WI38 (cell line): ENCODE data around the gene ITPRID2.

Experiments used
- H3K4me3 ChIP-seq: 2 replicates; pipeline ENCODE4 v1.5.1; 2011; ENCODE audit warnings: low read depth, mild to moderate bottlenecking, control low read depth, low read length
- TF ChIP-seq, protein P1 (sequence below): IDR thresholded peaks from 2 replicates; pipeline ENCODE4 v1.5.1; 2012; ENCODE audit warnings: low read depth, mild to moderate bottlenecking, control low read depth, low read length

Gene ITPRID2

DNA sequence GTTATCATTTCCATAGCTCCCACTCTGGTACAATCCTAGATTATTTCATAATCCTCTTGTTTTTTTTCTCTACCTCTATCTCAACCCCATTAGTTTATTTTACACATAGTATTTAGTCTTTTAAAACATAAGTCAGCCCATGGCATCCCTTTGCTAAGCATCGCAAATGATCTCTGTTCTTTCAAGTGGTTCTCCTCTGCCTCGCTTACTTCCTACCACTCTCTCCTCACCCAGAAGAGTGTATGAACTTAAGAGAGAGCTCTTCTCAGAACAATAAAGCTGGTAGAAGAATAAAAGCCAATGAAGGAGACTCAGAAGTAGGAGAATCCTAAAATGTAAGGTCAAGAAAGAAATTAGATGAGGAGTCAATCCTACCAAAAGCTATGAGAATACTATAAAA, 12.2 kb upstream of the ITPRID2 start:
- TF ChIP-seq, protein P1, sequence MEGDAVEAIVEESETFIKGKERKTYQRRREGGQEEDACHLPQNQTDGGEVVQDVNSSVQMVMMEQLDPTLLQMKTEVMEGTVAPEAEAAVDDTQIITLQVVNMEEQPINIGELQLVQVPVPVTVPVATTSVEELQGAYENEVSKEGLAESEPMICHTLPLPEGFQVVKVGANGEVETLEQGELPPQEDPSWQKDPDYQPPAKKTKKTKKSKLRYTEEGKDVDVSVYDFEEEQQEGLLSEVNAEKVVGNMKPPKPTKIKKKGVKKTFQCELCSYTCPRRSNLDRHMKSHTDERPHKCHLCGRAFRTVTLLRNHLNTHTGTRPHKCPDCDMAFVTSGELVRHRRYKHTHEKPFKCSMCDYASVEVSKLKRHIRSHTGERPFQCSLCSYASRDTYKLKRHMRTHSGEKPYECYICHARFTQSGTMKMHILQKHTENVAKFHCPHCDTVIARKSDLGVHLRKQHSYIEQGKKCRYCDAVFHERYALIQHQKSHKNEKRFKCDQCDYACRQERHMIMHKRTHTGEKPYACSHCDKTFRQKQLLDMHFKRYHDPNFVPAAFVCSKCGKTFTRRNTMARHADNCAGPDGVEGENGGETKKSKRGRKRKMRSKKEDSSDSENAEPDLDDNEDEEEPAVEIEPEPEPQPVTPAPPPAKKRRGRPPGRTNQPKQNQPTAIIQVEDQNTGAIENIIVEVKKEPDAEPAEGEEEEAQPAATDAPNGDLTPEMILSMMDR, result no peak
- no peak overlapping the region for H3K4me3 ChIP-seq

DNA sequence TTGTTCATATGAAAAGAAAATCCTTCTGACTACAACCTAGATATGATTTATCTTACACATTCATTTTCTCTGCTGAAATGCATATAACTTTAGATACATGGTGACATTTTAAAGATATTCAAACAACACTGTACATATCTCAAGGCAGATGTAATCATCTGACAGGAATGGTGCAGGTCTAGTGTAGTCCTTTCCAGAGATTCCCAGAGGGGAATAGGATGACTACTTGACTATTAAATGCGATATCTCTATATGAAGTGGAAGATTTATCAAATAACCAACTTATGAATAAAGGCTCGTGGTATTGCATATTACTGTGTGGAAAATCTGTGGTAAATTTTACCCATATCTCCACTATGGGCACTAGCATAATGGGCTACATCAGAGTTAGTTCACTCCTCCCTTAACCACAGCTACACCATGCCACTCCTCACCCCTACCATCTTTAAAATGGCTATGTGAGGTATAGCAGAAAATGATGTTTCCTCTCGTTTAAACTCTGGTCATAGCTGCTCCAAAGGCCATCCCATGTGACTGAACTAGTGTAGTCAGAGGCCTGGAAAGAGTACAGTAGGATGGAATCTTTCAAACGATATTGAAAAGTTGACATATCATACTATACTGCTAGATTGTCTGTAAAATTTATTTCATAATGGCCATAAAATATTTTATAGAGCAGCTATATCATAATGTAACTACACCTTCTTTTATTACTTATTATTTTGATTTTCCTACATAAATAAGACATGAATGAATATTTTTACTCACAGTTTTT, 9.1 kb upstream of the ITPRID2 start:
- H3K4me3 ChIP-seq, result no peak overlapping the region
- TF ChIP-seq, protein P1, result no peak

DNA sequence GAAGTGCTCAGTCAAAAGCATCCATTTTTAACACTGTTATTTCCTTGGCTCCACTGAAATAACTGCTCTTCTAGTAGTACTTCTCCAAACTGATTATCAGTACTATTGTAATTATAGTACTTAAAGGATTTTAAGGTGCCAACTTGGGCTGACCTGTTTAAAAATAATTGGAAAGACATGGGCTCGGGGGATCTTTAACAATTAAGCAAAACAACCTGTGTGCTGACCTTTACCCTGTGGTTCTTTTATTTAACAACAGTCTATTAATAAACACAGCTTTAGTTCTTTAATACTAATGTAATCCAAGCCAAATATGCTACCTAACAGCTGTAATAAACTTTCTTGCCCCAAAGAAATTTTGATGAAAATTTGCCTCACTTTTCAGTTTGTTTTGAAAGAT, 6.9 kb upstream of the ITPRID2 start:
- TF ChIP-seq, protein P1, result no peak
- H3K4me3 ChIP-seq, result no peak overlapping the region

DNA sequence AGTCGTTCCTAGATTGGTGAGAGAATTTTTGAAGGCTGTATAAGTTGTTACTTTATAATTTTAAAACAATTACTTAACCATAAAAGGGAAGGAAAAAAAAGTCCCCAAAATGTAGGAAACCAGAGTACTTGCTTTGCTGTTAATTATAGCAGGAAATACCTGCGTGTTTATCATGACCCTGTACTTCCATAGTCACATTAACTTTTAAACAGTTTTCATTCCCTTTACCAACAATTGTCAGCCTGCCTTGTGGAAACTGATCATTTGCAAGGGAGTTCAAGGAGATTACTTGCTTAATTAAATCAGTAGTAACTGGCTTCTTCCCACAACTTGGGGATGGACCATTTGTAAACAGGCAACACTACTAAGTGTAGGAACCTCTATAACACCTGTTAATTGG, 6.4 kb upstream of the ITPRID2 start:
- no peak overlapping the region for H3K4me3 ChIP-seq
- TF ChIP-seq, protein P1, result no peak

DNA sequence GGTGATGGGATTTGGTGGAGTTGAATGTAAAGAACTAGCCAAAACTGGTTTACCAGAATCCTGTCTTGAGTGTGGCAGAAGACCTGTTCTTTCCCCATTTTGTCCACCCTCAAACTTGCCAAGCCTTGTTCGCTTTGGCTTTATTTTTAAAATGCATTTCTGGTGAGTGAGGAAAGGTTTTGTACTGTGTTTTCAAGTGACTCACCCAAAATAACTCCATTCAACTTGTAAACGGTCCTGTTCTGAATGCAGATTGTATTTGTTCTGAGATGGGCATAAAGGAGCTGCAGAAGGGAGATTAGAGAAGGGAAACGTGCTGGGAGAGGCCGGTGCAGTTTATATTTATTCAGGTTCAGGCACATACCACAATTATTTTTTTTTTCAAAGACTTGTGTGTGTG, 5.3 kb upstream of the ITPRID2 start:
- no peak overlapping the region for H3K4me3 ChIP-seq
- TF ChIP-seq, protein P1, result no peak

DNA sequence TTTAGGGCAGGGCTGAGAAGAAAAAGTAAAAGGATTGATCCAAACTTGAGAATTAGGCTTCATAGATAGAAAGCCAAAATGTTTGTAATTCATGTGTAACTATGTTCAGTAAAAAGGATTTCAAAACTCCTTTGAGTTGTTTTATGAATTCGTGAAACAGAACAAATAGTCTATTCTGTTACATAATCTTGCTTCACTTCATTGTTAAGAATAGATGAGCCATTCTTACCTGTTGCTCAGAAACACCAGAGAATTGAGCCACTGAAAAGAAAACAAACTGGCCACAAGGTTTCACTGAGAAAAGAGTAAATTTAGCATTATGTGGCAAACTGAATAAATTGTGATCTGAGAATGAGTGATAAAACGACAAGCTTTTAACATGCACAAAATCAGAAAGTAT, 4.5 kb upstream of the ITPRID2 start:
- TF ChIP-seq, protein P1, result no peak
- no peak overlapping the region for H3K4me3 ChIP-seq

DNA sequence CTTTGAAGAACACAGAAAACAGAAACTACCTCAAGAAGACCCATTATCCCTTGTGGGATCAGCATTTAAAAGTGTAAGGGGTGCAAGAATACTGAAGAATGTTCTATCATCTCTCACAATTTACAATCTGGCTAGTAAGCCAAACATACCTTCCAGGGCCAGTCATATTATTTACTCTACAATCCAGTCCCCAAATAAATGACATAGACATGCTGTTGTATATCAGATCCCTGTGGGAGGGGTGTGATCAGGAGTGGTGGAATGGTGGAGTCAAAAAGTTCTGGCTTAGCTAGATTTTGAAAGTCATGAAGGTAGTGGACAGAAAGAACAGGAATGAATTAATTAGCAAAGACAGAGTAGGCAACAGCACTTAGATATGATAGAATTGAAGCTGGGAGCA, 1.8 kb upstream of the ITPRID2 start:
- TF ChIP-seq, protein P1, result no peak
- H3K4me3 ChIP-seq, result no peak overlapping the region
